Anterior cingulate cortex (tissue), 58 donors: ENCODE data around the gene IGSF11.
"Not testable (repeated sequence)": the region's sequence is repeated elsewhere in the genome, so short reads cannot be mapped to it uniquely, and the experiment has no call there.

Experiments used
- DNase-seq, 58 donors: peaks; one replicate each; lab custom pipeline; 2025; lab: John Stamatoyannopoulos, UW

IGSF11 gene

GRCh38 chr3:118890206-118890605, 144.4 kb downstream of the IGSF11 start:
- DNase-seq = no peak

DNA sequence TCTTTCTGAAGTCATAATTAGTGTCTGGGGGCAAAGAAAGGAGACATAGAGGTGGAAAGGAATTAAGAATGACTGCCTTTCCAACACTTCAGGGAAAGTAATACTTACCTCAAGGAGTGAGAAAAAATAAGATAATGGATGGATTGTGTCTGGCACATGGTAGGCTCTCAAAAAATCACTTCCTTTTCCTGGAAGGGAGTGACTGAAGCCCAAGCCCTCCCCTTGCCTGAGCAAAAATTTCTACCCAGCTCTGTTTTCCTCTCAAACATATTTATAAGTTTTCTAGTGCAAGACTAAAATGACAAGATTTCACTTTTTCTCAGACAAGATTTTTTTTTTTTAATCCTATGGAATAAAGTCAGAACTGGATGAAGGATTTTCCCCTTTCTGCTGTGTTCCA, 145.0 kb downstream of the IGSF11 start:
- DNase-seq = no peak

DNA sequence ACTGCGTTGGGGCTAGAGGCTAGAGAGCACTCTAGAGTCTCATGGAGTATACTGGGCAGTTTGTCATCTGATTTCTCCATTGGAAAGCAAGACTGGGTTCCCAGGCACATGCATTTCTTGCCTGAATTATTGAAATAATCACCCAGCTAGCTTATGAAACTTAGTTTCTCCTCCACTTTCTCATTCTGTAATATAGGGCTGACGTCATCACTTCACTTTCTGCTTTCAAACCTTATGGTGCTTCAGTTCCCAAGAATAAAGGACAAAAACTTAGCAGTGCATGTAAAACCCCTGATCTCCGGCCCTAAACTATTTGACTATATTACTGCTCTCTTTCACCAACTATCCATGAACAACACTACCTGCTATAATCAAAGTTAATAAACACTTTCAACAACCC, 147.9 kb downstream of the IGSF11 start:
- DNase-seq = no peak

GRCh38 chr3:118884748-118885206, 149.9 kb downstream of the IGSF11 start:
- peak in 54 of 58 donors; percentile 5 to 86 (median 48) for DNase-seq

GRCh38 chr3:118882353-118882947, 152.2 kb downstream of the IGSF11 start:
- peak in 51 of 58 donors; percentile 0 to 83 (median 43) for DNase-seq

GRCh38 chr3:118868051-118868450, 166.6 kb downstream of the IGSF11 start:
- DNase-seq = no peak

GRCh38 chr3:118863731-118864322, 170.8 kb downstream of the IGSF11 start:
- no peak for DNase-seq

- no peak for DNase-seq
These were observed 174.7 kb downstream of the IGSF11 start for GRCh38 chr3:118859950-118860349.

GRCh38 chr3:118851466-118852193, 183.0 kb downstream of the IGSF11 start:
- not testable (repeated sequence) for DNase-seq

DNA sequence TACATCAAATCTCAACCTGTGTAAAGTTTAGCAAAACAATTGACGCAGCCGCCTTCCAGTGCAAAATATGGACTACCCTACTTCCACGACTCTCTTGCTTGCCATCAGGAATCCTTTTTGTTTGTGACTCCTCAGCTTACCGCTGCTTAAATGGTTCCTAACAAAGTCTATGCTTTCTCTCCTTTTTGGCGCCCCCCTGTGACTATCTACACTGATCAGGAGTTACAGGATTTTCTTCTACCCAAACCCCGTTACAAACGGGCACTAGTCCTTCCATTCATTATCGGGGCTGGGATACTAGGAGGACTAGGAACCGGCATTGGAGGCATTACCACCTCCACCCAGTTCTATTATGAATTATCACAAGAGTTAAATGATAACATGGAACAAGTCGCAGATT, 184.0 kb downstream of the IGSF11 start:
- DNase-seq = no peak
